Stimulated activated naive CD4-positive, alpha-beta T cell treated with Interleukin-2 at 50 U/mL for 16 hours (primary cell): ENCODE measurements around the gene TMEM132E.

ENCODE experiments used
- DNase-seq: peaks from one replicate; lab custom pipeline; 2025; lab: John Stamatoyannopoulos, UW

TMEM132E gene

DNA sequence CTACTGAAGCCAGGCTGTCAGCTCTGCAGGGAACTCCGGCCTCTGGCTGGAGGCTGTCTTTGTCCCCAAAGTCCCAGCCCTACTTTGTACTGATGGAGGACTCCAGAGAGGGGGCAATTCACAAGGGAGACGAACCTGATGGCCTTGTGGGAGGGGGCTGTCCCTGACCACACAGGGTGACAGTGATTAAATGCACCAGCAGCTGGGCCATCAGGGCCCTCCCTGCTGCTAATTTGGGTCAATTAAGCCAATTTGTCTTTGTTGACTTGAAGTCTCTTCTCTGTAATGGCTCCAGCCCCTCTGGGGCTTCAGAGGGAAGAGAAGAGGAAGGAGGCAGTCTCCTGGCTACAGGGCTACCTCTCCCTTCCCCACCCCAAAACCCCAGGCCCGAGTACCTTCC lies 22.0 kb downstream of the TMEM132E start:
- DNase-seq: no peak

DNA sequence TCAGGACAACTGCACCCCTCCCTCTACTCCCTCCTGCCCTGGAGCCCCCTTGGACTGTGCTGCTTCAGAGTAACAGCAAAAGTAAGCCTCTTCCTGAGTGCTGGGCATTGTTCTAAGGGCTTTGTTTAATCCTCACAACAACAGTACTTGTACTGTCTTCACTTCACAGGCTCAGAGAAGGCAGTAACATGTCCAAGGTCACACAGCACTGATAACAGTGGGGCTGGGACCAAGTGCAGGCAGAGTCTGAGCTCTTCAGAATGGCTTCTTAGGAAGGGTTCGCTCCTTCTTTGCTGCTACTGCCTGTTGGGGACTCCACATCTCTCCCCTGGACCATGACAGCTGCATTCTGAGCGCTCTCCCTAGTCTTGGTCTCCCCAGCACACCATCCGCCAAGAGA lies 24.6 kb downstream of the TMEM132E start:
- no peak for DNase-seq

- no peak for DNase-seq
Measured at GRCh38 chr17:34606763-34607162, 27.4 kb downstream of the TMEM132E start.

GRCh38 chr17:34607917-34608316 lies 28.5 kb downstream of the TMEM132E start:
- DNase-seq: no peak

- DNase-seq: no peak
Measured at GRCh38 chr17:34609210-34609609, 29.8 kb downstream of the TMEM132E start.

- DNase-seq: no peak
Measured at GRCh38 chr17:34610039-34610438, 30.7 kb downstream of the TMEM132E start.

DNA sequence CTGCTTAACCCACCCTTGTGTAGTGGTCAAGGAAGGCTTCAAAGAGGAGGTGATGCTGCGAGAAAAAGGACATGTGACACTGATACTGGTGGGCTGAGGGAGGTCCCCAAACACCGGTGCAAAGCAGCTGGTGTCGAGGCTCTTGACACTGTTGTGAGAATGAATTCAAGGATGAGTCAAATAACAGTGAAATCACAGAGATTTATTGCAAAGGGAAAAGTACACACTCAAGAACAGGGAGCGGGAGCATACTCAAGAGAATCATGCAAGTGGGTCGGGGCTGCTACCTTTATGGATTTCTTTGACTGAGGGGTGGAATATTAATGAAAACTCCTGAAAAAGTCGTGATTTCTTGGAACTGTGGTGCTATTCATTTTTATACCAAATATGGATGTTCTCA lies 31.1 kb downstream of the TMEM132E start:
- DNase-seq: no peak

- no peak for DNase-seq
Measured at GRCh38 chr17:34613064-34614019, 34.0 kb downstream of the TMEM132E start.

- no peak for DNase-seq
Measured at GRCh38 chr17:34614698-34615097, 35.3 kb downstream of the TMEM132E start.

DNA sequence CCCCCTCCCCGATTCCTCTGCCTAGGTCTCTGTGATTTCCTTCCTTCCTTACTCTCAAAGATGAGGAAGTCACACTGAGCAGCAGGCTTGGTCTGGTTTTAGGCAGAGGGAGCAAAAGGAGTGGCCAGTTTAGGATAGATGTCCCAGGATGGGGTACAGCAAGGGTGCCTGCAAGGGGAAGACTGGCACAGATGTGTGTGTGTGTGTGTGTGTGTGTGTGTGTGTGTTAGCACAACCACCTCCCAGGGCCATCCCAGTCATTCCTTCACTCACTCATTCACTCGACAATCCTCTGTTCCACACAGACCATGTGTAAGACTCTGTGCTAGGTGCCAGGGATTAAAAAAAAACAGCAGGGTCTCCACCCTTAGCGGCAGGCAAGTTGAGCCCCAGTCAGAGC lies 35.9 kb downstream of the TMEM132E start:
- DNase-seq: no peak

GRCh38 chr17:34616148-34616547 lies 36.8 kb downstream of the TMEM132E start:
- DNase-seq: no peak

DNA sequence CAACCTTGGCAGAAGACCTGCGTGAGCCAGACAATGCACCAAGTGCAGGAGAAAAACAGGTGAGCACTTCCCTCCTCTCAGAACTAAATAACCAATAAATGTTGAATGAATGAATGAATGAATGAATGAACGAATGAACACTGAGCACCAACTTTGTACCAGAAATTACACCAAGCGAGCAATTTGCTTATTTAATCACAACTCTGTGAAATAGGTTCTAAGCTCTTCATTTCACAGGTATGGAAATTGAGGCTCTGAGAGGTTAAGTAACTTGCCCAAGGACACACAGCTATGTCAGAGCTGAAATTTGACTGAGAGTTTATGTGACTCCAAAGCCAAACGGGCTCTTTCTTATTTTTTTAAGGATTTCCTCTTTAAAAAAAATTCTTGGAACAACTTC lies 38.0 kb downstream of the TMEM132E start:
- DNase-seq: no peak

DNA sequence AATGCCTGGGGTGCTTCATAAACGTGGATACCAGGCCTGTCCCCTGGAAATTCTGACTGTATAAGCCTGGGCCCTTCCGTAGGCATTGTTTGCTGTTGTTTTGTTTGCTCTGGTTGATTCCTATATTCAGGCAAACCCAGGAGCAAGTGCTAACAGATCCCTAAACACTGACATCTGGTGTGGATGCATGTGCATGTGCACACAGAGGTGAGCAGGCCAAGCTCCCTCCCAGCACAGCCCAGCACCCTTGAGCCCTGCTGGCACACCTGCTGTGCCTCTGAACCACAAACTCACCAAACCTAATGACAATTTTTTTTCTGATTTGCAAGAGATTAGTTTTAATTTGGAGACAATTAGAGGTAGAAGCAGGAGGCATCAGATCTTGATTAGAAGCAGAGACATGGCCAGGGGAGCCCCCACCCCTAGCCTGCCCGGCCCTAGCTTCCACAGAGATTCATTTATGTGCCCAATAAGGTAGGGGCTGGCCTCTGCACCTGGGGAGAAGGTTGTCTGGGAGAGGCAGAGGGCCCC lies 40.4 kb downstream of the TMEM132E start:
- DNase-seq: no peak

GRCh38 chr17:34620458-34620857 lies 41.1 kb downstream of the TMEM132E start:
- DNase-seq: no peak

DNA sequence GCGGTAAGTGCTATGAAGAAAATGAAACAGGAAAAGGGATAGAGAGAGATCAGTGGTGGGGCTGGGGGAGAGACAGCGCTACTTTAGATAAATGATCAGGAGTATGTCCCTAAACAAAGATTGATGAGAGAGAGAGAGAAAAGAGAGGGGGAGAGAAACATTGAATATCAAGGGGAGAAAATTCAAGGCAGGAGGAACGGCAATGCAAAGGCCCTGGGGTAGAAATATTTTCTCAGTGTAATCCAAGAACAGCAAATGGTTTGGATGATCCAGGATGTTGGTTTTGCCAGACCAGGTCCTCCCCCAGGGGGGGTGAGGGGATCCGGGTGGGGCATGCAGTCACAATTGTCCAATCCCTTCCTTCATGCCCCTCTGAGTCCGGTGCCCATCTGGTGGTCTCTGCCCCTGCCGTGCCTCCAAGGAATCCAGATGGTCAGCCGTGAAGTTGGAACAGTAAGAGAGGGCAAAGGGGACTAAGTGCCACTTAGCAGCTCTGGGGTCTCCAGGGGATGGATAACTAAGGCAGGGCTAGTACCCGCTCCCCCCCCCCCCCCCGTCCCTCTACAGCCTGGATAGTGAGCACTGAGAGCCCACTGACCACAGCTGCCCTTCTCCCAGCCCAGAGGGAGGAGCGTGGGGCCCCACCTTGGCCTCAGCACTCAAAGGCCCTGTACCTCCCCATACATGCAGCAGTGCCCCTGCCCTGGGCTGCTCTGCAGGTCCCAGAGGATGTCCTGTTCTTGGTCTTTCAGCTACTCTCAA lies 43.7 kb downstream of the TMEM132E start:
- no peak for DNase-seq

DNA sequence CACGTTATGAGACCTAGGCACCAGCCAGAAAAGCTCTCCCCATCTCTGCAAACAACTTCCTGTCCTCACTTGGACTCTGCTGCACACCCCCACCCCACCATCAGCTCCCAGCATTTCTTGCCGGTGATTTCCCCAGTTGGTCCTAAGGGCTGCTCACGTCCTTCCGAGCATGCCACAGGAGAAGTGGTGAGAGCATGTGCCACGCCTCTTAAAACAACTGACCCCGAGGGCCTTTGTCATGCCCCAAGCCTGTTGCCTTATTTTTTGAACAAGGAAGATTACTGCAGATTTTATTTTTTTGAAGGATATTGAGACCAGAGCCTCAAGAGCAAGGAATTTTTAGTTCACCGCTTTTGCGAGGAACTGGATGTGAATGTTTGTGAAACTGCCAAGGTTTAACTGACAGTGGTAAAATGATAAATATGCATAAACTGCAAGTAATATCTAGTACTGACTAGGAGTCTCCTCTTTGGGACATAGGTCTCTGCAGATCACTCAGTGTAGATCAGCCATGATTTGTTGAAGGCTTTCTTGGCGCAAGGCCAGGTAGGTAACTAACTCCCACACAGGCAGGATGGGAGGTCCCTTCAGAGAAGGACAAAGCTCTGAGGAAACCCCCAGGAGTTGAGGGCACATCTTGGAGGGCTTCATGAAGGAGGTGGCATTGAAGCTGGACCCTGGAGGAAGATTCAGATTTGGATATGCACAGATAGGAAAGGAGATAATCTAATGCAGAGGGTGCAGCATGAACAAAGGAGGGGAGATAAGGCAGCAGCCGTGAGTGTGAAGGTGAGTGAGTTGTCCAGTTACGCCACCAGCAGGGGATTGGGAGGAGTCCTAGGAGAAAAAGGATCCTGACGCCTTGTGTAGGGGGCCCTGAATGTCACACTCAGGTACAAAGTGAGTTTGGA lies 44.7 kb downstream of the TMEM132E start:
- no peak for DNase-seq

DNA sequence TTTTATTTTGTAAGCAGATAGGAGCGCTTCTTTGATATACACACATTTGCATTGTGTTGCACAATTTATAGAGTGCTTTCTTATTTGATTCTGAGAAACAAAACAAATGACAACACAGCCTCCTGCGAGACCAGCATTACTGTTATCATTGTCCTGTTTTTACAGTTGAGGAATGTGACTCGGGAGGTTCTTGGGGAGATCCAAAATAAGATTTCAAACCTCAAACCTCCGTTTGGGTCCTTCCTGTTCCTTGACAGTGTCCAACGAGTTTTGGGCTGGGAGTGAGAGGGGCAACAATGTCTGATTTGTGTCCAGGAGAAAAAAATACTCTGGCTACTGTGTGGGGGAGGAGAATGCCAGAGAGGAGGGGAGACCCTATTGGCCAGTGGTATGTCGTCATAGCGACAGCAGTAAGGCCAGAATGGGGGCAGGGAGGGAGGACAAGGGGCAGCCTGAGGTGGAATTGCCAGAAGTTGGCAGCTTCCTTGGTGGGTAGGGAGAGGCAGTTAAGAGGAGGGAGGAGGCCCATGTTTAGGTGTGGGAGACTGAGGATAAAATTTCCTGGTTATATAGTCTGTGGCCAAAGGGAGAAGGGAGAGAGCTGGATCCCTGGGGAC lies 45.5 kb downstream of the TMEM132E start:
- no peak for DNase-seq

DNA sequence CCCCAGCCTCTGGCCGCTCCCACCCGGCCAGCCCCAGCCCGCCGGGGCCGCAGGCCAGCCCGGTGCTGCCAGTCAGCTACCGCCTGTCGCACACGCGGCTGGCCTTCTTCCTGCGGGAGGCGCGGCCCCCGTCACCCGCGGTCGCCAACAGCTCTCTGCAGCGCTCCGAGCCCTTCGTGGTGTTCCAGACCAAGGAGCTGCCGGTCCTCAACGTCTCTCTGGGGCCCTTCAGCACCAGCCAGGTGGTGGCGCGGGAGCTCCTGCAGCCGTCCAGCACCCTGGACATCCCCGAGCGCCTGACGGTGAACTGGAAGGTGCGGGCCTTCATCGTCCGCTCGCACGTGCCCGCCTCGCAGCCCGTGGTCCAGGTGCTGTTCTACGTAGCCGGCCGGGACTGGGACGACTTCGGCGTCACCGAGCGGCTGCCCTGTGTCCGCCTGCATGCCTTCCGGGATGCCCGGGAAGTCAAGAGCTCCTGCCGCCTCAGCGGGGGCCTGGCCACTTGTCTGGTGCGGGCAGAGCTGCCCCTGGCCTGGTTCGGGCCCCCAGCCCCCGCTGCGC lies 46.8 kb downstream of the TMEM132E start:
- no peak for DNase-seq

- DNase-seq: no peak
Measured at GRCh38 chr17:34628879-34629278, 49.5 kb downstream of the TMEM132E start.

DNA sequence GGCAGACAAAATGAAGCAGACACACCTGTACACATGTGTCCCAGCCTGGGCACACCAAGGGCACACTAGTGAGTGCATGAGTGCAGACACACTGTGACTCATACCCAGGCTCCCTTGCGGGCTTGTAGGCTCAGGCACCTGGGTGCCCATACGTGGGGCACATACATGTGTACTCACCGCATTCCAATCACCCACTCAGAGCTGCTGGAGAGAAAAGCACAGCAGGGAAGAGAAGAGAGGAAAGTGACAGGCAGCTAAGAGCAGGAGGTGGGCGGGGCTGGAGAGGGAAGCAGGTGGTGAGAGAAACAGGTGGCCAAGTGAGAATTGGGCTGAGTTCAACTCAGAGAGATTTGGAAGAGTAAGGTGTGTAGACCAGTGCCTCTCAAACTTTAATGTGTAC lies 54.0 kb downstream of the TMEM132E start:
- no peak for DNase-seq

- no peak for DNase-seq
Measured at GRCh38 chr17:34633760-34634159, 54.4 kb downstream of the TMEM132E start.
